Upper lobe of left lung (tissue), 6 donors: Measurements from ENCODE around the gene SPRED1. TPM values are rescaled to one million over a fixed set of nuclear protein-coding genes. Genes with fewer than 3 reads are reported as not detected.
A peak's percentile ranks its signal among the peaks of the same experiment; 100 is the strongest.

Source experiments
- ATAC-seq, 2 donors: fragments of 200-7000 bp; cut with Tn5 transposase; one replicate each; pipeline ENCODE4 v1.9.1; 2022; ENCODE audit warnings: mild to moderate bottlenecking in 2 of 2, moderate library complexity in 2 of 2; ENCODE audit not compliant: low FRiP score in 2 of 2
- DNase-seq, 2 donors: peaks; one replicate each; pipeline ENCODE4 v3.0.0-alpha.2; 2019 to 2020
- H3K27ac ChIP-seq, 4 donors: fragments of 200-600 bp; sonication (generic); one replicate each; pipeline ENCODE4 v1.5.1; 2016 to 2019
- H3K27me3 ChIP-seq, 4 donors: fragments of 200-600 bp; sonication (generic); one replicate each; pipeline ENCODE4 v1.5.1; 2017 to 2019
- H3K36me3 ChIP-seq, 4 donors: fragments of 200-600 bp; sonication (generic); one replicate each; pipeline ENCODE4 v1.5.1; 2016 to 2019
- H3K4me1 ChIP-seq, 4 donors: fragments of 200-600 bp; sonication (generic); one replicate each; pipeline ENCODE4 v1.5.1; 2018 to 2019
- H3K4me3 ChIP-seq, 4 donors: fragments of 200-600 bp; sonication (generic); one replicate each; pipeline ENCODE4 v1.5.1; 2017 to 2019; ENCODE audit warnings: mild to moderate bottlenecking in 2 of 4, moderate library complexity in 1 of 4
- H3K9me3 ChIP-seq, 4 donors: fragments of 200-600 bp; sonication (generic); one replicate each; pipeline ENCODE4 v1.5.1; 2018 to 2019
- EP300 ChIP-seq, 4 donors: sonication (generic); formaldehyde crosslinking; IDR thresholded peaks; one replicate each; pipeline ENCODE4 v1.5.1; 2017; ENCODE audit warnings: antibody characterized with exemption in 4 of 4, control low read depth in 2 of 4
- POLR2A ChIP-seq, 4 donors: fragments of 450-650 bp; IDR thresholded peaks; one replicate each; pipeline ENCODE4 v1.5.1; 2016 to 2017; ENCODE audit warnings: antibody characterized with exemption in 4 of 4, mild to moderate bottlenecking in 2 of 4
- POLR2AphosphoS5 ChIP-seq, 2 donors: sonication (generic); formaldehyde crosslinking; IDR thresholded peaks; one replicate each; pipeline ENCODE4 v1.5.1; 2017; ENCODE audit warnings: antibody characterized with exemption in 2 of 2
- WGBS, 2 donors: methylation state at CpG; one replicate each; pipeline ENCODE4 v1.1.5; 2017 to 2018; 5-methylcytosine and 5-hydroxymethylcytosine counted together
- total RNA-seq, 6 donors: library from RNA; depleted of rRNA in 4 of 6; stranded (reverse); fragments of >200 nt in 4 of 6; gene quantifications; one replicate each; pipeline versions ENCODE4 v1.1.0 to v1.2.1, GENCODE V29; 2016 to 2021
- TF ChIP-seq, protein P1 (sequence below), 6 experiments: fragments of 450-650 bp in 4 of 6; fragments of 200-600 bp in 2 of 6; sonication (generic) in 2 of 6; IDR thresholded peaks; one replicate each; pipeline ENCODE4 v1.5.1; 2016 to 2019; ENCODE audit warnings: antibody characterized with exemption in 6 of 6
- donor health status: DM: no; HTN: no; CAD: no; lungs with moderate emphysema.
- donor health status: DM: no; HTN: yes; CAD: no; lungs with severe emphysema.

SPRED1 gene
- total RNA-seq, 6 donors from 2014 or later, result 30.9 to 73.4 (median 46.1) TPM

DNA sequence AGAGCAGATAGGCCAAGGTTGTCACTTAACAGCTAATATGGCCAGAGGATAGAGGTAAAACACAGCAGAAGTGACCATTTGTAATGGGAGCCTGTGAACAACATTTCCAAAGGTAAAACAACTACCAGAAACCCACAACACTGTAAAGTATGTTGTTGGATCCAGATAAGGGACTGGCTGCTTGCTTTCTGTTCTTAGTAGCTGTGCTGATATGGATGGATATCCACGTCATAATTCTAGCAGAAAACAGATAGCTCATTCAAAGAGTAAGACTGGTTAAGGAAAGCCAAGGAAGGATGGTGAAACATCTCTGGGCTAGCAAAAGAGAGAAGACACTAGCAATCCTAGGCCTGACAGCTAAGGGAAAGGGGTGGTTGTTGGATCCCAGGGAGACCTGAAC, 36.9 kb upstream of the SPRED1 start:
- H3K27me3 ChIP-seq, result no peaks in the 10 kb centered on the region
- no peak for ATAC-seq
- no peak overlapping the region for H3K27ac ChIP-seq

DNA sequence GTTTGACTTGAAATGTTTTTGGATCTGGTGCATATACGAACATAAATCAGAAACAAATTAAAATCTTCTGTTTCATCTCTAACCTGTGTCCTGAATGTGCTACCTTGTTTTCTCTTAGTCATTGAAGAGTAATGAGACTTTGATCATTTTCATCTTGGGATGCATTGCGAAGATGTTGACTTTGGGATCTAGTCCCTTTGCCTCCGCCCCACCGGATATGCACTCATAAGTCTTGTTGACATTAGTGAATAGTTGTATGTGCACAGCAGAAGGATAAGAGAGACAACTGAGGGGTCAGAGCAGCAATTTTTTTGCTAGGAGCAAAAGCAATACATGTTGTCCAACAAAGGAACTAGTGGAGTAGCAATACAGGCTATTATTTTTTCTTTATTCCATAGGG, 35.9 kb upstream of the SPRED1 start:
- H3K4me3 ChIP-seq, result no peak overlapping the region

More for the DNA sequence above, 36.9 kb upstream of the SPRED1 start:
- Histone ChIP-seq H3K36me3 (no peaks in the 10 kb centered on the region), H3K9me3 (no peaks in the 10 kb centered on the region), H3K4me1 (peaks cover 3 to 22% (median 17%) of the 10 kb centered on the region in 4 donors), H3K4me3 (no peak overlapping the region)
- no peak for DNase-seq
- TF ChIP-seq EP300 (IDR thresholded peaks at IDR 0.05) (no peak), POLR2AphosphoS5 (IDR thresholded peaks at IDR 0.05) (no peak), POLR2A (IDR thresholded peaks at IDR 0.05) (no peak)
- TF ChIP-seq, protein P1, sequence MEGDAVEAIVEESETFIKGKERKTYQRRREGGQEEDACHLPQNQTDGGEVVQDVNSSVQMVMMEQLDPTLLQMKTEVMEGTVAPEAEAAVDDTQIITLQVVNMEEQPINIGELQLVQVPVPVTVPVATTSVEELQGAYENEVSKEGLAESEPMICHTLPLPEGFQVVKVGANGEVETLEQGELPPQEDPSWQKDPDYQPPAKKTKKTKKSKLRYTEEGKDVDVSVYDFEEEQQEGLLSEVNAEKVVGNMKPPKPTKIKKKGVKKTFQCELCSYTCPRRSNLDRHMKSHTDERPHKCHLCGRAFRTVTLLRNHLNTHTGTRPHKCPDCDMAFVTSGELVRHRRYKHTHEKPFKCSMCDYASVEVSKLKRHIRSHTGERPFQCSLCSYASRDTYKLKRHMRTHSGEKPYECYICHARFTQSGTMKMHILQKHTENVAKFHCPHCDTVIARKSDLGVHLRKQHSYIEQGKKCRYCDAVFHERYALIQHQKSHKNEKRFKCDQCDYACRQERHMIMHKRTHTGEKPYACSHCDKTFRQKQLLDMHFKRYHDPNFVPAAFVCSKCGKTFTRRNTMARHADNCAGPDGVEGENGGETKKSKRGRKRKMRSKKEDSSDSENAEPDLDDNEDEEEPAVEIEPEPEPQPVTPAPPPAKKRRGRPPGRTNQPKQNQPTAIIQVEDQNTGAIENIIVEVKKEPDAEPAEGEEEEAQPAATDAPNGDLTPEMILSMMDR (IDR thresholded peaks at IDR 0.05), result no peak
- 90 to 91% methylated on average over 1 of the region's 1 CpG for WGBS, 2 donors

DNA sequence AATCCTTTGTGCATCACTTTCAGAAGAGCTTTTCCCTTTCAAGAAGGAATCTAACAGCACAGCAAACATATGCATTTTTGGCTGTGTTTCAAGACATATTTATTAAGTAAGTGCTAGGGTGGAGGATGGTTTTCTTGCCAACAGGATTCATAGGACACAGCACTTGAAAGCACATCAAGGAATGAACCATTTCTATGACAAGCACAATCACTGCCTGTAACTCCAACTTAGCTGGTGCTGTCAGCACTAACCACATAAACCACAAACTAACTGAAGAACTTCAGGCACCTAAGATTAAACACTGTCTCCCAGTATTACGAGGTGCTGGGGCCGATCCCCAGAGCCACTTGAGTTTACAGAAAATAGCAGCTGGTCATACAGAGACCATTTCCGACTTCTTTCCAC, 35.4 kb upstream of the SPRED1 start:
- peak overlapping the region; percentile 8 to 57 (median 32) for H3K27ac ChIP-seq
- H3K36me3 ChIP-seq, result no peaks in the 10 kb centered on the region
- ATAC-seq, result peak; percentile 41 to 74
- H3K9me3 ChIP-seq, result no peaks in the 10 kb centered on the region
- no peak for DNase-seq
- peaks cover 3 to 22% (median 16%) of the 10 kb centered on the region in 4 donors for H3K4me1 ChIP-seq
- TF ChIP-seq EP300 (IDR thresholded peaks at IDR 0.05), result no peak
- TF ChIP-seq, protein P1 (IDR thresholded peaks at IDR 0.05), result no peak
- no peak for TF ChIP-seq POLR2A (IDR thresholded peaks at IDR 0.05)
- no peak for TF ChIP-seq POLR2AphosphoS5 (IDR thresholded peaks at IDR 0.05)
- H3K27me3 ChIP-seq, result no peaks in the 10 kb centered on the region
- H3K4me3 ChIP-seq, result no peak overlapping the region
- WGBS, 2 donors, result 34 to 41% methylated on average over 3 of the region's 3 CpGs

More for the DNA sequence above, 35.9 kb upstream of the SPRED1 start:
- 58 to 68% methylated on average over 4 of the region's 4 CpGs for WGBS, 2 donors
- no peaks in the 10 kb centered on the region for H3K9me3 ChIP-seq
- no peak for ATAC-seq
- no peaks in the 10 kb centered on the region for H3K27me3 ChIP-seq
- H3K4me1 ChIP-seq, result peaks cover 3 to 22% (median 16%) of the 10 kb centered on the region in 4 donors
- TF ChIP-seq, protein P1 (IDR thresholded peaks at IDR 0.05), result no peak
- TF ChIP-seq EP300 (IDR thresholded peaks at IDR 0.05), result no peak
- no peak for TF ChIP-seq POLR2AphosphoS5 (IDR thresholded peaks at IDR 0.05)
- TF ChIP-seq POLR2A (IDR thresholded peaks at IDR 0.05), result no peak
- peak overlapping the region in 1 of 4 donors; percentile 44 for H3K27ac ChIP-seq
- DNase-seq, result no peak
- H3K36me3 ChIP-seq, result no peaks in the 10 kb centered on the region

DNA sequence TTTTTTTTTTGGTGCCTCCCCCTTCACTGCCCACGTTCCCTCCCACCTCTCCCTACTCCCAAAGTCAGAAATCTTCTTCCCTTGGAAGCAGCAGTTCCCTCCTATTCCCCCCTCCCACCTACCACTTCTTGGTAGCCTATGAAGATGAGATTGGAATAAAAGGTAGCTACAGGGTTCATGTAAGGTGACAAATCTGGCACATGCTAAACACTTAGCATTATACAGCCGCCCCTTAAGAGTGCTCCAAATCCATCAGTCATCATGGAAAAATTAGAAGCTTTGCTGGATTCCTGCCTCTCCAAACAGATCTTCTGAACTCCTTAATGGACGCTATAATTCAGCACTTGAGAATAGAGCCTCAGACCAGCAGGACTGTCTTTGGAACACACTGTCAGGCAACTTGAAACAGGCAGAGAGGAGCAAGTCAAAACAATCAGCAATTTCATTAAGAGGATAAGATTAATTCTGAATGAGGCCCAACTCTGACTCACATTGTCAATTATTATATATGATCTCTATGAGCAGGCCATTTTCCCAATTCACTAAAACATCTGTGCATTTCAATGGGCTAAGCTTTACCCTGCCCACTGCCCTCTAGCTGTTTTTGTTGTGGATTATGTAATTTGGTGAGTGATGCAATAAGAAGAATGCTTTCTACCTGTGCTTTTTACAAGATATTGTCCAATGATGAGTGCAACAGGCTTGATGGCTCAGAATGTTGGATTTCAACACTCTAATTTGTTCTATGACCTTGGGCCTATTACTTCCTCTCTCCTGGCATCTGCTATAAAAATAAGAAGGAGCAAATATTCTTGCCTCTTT, 34.6 kb upstream of the SPRED1 start:
- WGBS, 2 donors, result 60 to 68% methylated on average over 3 of the region's 3 CpGs
- H3K9me3 ChIP-seq, result no peaks in the 10 kb centered on the region
- H3K27ac ChIP-seq, result peak overlapping the region; percentile 8 to 57 (median 32)
- H3K4me1 ChIP-seq, result peaks cover 3 to 22% (median 13%) of the 10 kb centered on the region in 4 donors
- ATAC-seq, result peak; percentile 51 to 84
- TF ChIP-seq EP300 (IDR thresholded peaks at IDR 0.05), result peak in 1 of 4 donors; percentile 36
- TF ChIP-seq POLR2AphosphoS5 (IDR thresholded peaks at IDR 0.05), result no peak
- TF ChIP-seq POLR2A (IDR thresholded peaks at IDR 0.05), result no peak
- H3K36me3 ChIP-seq, result no peaks in the 10 kb centered on the region
- H3K4me3 ChIP-seq, result no peak overlapping the region
- no peaks in the 10 kb centered on the region for H3K27me3 ChIP-seq
- DNase-seq, result peak in 1 of 2 donors; percentile 25

DNA sequence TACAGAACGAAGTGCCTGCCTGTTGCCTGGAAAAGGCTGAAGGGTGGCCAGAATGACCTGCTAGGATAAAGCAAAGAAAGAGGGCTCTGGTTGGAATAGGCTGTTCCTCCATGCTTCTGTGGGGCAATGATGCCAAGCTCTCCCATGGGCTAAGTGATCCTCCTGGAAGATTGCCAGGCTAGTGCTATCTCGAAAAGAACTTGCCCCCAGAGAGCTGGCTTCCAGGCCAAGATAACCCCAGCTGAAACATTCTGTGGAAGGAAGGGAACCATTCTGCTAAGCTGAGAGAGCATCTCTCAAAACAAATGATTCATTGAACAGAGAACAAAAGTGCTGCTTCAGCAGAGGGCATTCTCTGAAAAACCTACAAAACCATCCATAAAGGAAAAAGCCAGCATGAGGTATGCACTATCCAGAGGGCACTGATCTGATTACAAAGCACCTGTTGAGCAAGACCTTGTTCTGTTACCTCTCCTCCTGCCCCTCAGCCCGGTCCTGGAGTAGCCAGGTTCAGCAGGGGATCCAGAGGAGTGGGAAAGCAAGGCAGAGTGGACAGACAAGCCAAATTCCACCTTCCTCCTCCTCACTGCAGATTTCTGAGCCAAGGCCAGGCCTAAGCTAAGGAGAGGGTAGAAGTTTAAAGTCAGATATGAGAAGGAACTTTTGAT, 31.9 kb upstream of the SPRED1 start:
- no peak for TF ChIP-seq EP300 (IDR thresholded peaks at IDR 0.05)
- TF ChIP-seq POLR2A (IDR thresholded peaks at IDR 0.05), result no peak
- no peak for TF ChIP-seq POLR2AphosphoS5 (IDR thresholded peaks at IDR 0.05)
- TF ChIP-seq, protein P1 (IDR thresholded peaks at IDR 0.05), result no peak
- H3K4me3 ChIP-seq, result no peak overlapping the region
- H3K4me1 ChIP-seq, result peaks cover 3 to 22% (median 13%) of the 10 kb centered on the region in 4 donors
- H3K27me3 ChIP-seq, result no peaks in the 10 kb centered on the region
- ATAC-seq (no peak), DNase-seq (peak in 1 of 2 donors; percentile 28)
- no peaks in the 10 kb centered on the region for H3K36me3 ChIP-seq
- 51 to 65% methylated on average over 3 of the region's 3 CpGs for WGBS, 2 donors
- no peaks in the 10 kb centered on the region for H3K9me3 ChIP-seq
- no peak overlapping the region for H3K27ac ChIP-seq
